ENCODE measurements around the gene KRTAP5-1. TPM values are rescaled to one million over a fixed set of nuclear protein-coding genes. Genes with fewer than 3 reads are reported as not detected.

KRTAP5-1 gene
- total RNA-seq, 2 experiments from 2014 or later: not detected

DNA sequence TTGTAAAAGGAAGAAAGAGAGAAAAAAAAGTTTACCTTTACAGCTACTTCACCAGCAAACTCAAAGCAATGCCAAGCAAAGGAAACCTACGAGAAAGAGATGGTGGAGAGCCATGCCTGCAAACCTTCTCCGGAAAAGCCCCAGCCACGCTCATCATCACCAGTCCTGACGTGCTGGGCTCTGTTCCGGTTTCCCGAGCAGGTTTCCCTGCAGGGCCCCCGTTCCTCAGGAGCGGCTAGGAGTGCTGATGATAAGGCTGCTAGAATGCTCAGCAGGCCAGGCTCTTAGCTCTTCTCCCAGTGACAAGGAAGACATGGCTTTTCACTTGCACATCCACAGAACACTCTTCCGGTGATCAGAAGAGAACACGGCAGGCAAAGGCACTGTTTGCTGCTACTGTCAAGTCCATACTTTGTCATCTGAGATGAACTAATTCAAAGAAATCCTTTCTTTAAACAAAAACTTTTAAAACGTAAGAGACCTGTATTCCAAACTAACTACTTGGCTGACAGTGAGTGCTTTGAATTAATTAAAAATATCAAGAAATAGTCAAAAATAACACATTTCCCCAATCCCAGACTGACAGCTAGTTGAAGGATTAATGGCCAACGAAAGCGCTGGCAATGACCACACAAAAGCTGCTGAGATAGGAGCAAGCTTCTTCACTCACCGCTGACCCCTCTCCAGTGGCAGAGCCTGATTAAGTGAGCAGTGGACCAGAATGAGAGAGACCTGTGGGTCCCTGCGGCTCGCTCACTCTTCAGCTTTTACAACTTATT is 48.8 kb downstream of the KRTAP5-1 start:
- peaks cover 4% of the 10 kb centered on the region for H3K27me3 Mint-ChIP-seq
- H3K9me3 Mint-ChIP-seq (ENCODE audit: low read depth): no peaks in the 10 kb centered on the region
- H3K4me1 Mint-ChIP-seq: peaks cover 4% of the 10 kb centered on the region
- peaks cover 1% of the 10 kb centered on the region for H3K36me3 Mint-ChIP-seq
- H3K4me3 Mint-ChIP-seq: no peak overlapping the region
- DNase-seq (no peak), ATAC-seq (no peak)
- H3K27ac Mint-ChIP-seq: no peak overlapping the region
- CTCF ChIA-PET: interaction anchor here (0.9 to 1.0 kb wide), 2 partner anchors 37 to 39 kb away, joined by 3 to 5 read pairs; no protein-coding TSS in a partner anchor

DNA sequence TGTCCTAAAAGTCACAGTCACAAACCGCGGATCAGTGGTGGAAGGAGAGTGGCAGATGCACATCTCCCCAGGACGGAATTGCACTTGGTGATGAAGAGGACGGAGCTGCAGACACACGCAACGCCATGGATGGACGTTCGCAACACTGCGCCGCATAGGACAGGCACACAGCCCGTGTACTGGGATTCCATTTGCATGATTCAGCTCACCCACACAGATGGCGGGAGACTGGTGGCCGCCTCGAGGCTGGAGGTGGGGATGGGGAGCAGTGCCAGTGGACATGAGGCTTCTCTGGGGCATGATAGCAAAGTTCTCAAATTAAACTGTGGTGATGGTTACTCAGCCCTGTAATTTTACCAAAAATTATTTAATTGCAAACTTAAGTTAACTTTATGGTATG is 50.4 kb downstream of the KRTAP5-1 start:
- no peak overlapping the region for H3K27ac Mint-ChIP-seq
- DNase-seq (no peak), ATAC-seq (no peak)
- CTCF ChIA-PET: no interaction called here
- H3K4me1 Mint-ChIP-seq: peaks cover 4% of the 10 kb centered on the region
- H3K36me3 Mint-ChIP-seq: peaks cover 1% of the 10 kb centered on the region
- no peaks in the 10 kb centered on the region for H3K9me3 Mint-ChIP-seq (ENCODE audit: low read depth)
- H3K27me3 Mint-ChIP-seq: peaks cover 4% of the 10 kb centered on the region
- H3K4me3 Mint-ChIP-seq: no peak overlapping the region

Other genes with a start within 250 kb of the KRTAP5-1 start
- gene BRSK2, start 195.3 kb downstream of the KRTAP5-1 start, total RNA-seq: under 1 TPM in 1 of 2 experiments, not detected in 1; 0.40 TPM
- 10 to 100 TPM; 34.1 to 34.7 TPM for gene MOB2, start 98.5 kb downstream of the KRTAP5-1 start, total RNA-seq
- 1 to 10 TPM in 1 of 2 experiments, under 1 TPM in 1; 0.50 to 1.1 TPM for gene DUSP8, start 13.0 kb downstream of the KRTAP5-1 start, total RNA-seq
- not detected for gene KRTAP5-2, start 13.0 kb upstream of the KRTAP5-1 start, total RNA-seq
- not detected for gene KRTAP5-3, start 23.2 kb upstream of the KRTAP5-1 start, total RNA-seq
- gene KRTAP5-4, start 36.9 kb upstream of the KRTAP5-1 start, total RNA-seq: not detected
- gene KRTAP5-5, start 44.5 kb upstream of the KRTAP5-1 start, total RNA-seq: not detected
- gene KRTAP5-6, start 111.9 kb upstream of the KRTAP5-1 start, total RNA-seq: not detected
- 1 to 10 TPM in 1 of 2 experiments, under 1 TPM in 1; 0.96 to 1.3 TPM for gene IFITM10, start 165.3 kb upstream of the KRTAP5-1 start, total RNA-seq
- 100 to 1,000 TPM; 133 to 165 TPM for gene CTSD, start 178.6 kb upstream of the KRTAP5-1 start, total RNA-seq
- not detected for gene SYT8, start 249.7 kb upstream of the KRTAP5-1 start, total RNA-seq

Measured in activated CD8-positive, alpha-beta memory T cell treated with anti-CD3 and anti-CD28 coated beads, Interleukin-2, amount 10 ng/mL, durations not matched to agents 7 days and 5 days (primary cell).